Epithelial cell of umbilical artery (primary cell): ENCODE data around the gene STK26. TPM values are rescaled to one million over a fixed set of nuclear protein-coding genes. Genes with fewer than 3 reads are reported as not detected.

Experiments
- total RNA-seq: library from RNA; depleted of rRNA; stranded (reverse); fragments of >200 nt; gene quantifications from 2 replicates; pipeline ENCODE4 v1.2.3, GENCODE V29; 2014

STK26 gene
- total RNA-seq, result 9.4 and 16.9 TPM in 2 replicates

GRCh38 chrX:132022967-132023895, at the start of gene STK26:
STK26 (plus strand) TSS chrX:132023302; CDS start chrX:132023618, 316 bp downstream.

Other genes with a start within 250 kb of the STK26 start
- gene FRMD7, start 104.7 kb downstream of the STK26 start, total RNA-seq, result not detected in 2 replicates
- gene RAP2C, start 196.1 kb downstream of the STK26 start, total RNA-seq, result 21.4 and 32.2 TPM in 2 replicates